Stimulated activated CD8-positive, alpha-beta memory T cell treated with anti-CD3 and anti-CD28 coated beads, Interleukin-15, amount 100 ng/mL, for 48 hours (primary cell): Measurements from ENCODE around the gene F5.

ENCODE experiments used
- DNase-seq, 2 donors: peaks; one replicate each; pipeline ENCODE4 v3.0.0-alpha.2; 2020; ENCODE audit warnings: low read depth in 2 of 2

Gene F5

DNA sequence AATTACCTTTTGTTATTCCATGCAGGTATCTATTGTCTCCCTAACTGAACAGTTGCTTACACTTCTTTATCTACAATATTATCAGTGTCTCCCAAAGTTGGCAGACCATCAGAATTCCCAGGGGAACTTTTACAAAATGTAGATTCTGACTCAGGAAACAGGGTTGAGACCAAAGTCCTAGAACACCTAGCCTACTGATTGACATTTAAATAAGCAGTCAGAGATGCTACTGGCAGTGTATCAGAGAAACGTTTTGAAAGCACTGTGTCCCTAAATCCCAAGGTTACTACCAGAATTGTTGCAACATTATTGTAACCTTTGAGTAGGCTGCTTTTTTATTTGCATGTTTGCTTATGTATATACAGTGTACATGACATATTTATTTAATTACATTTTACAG is 1.8 kb upstream of the F5 start:
- DNase-seq = no peak

GRCh38 chr1:169586067-169586394 is 250 bp downstream of the F5 start:
- no peak for DNase-seq

DNA sequence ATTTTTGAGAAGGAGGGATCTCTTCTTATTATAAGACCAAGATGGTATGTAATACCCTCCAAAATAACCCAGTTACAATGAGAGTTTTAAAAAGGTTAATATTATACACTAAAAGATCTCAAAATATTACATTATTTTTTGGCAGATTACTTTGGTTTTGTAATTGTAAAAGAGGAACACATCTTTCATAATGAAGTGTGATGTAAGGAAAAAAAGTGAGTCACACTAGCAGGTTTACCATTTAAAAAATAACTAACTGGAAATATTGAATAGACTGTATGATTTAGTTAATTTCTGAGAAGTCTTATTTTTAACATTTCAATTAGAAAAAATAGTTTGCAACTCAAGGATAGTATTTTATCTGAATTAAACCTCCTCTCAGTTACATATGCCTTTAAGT is 1.1 kb downstream of the F5 start:
- no peak for DNase-seq

DNA sequence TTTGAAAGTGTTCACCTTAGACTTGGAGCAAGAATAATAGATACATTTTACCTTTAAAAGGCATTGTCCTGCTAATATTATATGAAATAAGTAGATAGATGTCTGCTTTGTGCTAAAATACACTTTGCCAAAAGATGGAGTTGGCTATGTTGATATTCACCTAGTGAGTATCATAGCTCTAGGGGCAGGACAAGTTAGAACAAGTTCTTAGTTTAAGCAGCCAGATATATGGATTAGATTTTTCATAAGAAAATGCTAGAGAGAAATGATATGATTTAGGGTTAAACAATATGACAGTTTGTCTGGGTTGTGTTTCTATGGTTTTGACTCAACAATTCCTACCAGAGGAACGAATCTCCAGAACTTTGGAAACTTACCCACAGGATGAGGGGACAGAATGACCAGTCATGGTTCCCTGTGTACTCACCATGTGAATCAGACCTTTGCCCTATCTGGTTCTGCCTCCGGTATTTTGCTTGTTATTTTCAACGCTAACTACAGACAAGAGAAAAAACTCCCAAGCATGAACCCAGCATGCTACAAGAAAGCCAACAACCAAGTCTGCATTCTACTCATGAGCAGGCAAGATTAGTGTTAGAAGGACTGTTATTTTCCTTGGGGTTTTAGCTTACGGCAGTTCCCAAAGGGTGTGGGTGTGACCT is 1.7 kb downstream of the F5 start:
- DNase-seq = no peak

DNA sequence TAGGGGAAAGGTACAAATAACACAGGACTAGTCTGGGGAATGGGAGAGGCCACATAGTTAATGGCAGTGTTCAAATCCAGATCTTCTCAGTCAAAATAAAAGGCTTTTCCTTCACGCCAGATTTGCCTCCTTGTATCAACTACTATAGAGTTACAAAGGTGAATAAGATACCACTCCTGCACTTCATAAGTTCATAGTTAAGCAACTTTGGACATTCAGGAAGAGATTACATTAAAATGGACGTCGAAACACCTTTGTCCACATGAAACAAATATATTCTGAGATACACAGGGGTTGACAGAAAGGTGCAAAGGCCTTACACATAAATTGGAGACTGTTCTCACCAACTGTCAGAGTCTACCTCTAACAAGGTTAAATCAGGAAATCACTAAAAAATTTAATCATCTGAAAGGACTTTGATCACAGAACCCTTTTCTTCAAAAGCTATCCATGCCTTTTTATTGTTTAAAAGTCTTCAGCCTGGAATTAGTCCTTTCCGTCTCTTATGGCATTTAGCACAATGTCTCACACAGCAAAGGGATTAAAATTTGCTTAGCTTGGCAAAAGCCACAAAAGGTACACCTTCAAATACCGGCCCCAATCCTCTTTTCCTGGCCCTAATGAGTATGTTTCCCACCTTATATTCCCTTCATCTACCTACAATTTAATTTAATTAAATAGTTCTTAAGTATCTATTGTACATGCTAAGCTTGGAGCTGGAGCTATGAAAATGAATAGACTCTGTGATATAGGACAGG is 8.1 kb downstream of the F5 start:
- DNase-seq = no peak

GRCh38 chr1:169576935-169577331 is 9.3 kb downstream of the F5 start:
- DNase-seq = no peak

GRCh38 chr1:169576241-169576934 is 9.9 kb downstream of the F5 start:
- DNase-seq = no peak

- no peak for DNase-seq
These were observed 11.9 kb downstream of the F5 start for GRCh38 chr1:169574336-169574735.

DNA sequence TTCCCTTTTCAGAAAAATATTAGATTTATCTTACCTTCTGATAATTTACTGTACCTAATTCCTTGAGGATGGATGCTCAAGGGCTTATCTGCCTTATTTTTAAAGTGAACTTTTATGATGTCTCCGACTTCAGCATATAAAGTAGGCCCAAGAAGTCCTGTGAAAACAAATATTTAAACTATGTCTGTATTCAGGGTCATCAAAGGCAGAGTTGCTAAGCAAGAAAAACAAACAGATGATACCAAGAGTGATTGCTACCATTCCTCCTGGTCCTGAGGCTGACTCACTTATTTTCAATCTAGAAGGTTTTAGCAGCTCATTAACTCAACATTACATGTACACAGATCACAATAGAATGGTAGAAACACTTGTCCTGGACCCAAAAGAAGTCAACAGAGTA is 14.1 kb downstream of the F5 start:
- DNase-seq = no peak

GRCh38 chr1:169571450-169571849 is 14.8 kb downstream of the F5 start:
- DNase-seq = no peak

GRCh38 chr1:169570172-169570574 is 16.1 kb downstream of the F5 start:
- DNase-seq = no peak

DNA sequence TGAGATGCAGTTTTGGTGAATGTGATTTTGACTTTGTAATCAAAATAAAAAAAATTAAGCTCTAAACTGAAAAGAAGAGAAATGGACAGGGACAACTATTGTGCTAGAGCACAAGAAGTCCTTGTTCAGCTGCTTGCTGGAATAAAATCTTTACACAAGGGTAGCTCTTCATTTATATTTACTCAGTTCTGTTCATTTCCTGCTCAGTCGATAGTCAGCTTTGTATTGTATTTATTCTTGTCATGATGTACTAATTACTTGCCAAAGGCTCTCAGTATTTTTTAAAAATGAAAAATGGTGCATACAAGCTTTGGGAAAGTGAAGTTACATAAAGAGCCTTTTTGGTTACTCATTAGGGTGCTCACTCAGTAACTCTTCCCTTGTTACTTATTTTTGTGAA is 17.8 kb downstream of the F5 start:
- no peak for DNase-seq

DNA sequence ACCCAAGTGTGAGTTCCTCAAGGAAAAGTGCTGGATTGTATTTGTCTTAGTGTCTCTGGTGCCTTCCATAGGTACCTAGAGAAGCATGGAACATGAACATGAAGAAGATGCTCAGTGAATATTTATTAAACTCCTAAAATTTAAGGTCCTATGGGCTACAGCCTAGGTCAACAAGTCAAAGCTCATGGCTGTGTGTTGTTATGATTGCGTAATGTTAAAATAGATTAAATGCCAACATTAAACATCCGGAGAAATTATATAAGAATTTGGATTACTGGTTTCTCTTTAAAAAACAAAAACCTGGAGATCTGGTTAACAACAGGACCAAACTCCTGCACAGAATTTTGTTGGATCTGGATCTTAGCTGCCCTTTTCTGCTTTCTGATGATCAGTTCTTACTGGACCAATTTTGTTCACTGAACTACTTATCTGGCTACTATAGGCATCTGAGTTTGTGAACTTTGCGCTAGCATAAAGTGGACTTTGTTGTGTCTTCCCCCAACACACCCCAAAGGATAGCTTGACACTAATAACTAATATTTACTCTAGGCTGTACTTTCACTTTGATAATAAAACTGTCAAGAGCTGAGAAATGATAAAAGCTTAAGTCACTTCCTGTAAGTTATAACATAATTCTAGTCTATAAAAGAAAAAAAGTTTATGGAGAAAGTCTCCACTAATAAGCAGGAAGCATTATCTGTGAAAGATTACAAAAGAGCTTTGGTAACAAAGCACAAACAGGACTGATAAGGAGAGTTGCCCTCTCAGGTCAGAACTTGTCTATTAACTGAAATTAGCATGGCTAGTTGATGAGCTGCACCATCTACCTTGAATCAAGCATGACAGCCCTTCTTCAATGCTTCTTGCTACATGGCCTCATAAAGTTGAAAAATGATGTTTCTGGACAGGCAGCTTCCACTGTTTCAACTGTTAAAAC is 20.7 kb downstream of the F5 start:
- no peak for DNase-seq

GRCh38 chr1:169563650-169564049 is 22.6 kb downstream of the F5 start:
- DNase-seq = no peak

GRCh38 chr1:169563019-169563615 is 23.2 kb downstream of the F5 start:
- no peak for DNase-seq

DNA sequence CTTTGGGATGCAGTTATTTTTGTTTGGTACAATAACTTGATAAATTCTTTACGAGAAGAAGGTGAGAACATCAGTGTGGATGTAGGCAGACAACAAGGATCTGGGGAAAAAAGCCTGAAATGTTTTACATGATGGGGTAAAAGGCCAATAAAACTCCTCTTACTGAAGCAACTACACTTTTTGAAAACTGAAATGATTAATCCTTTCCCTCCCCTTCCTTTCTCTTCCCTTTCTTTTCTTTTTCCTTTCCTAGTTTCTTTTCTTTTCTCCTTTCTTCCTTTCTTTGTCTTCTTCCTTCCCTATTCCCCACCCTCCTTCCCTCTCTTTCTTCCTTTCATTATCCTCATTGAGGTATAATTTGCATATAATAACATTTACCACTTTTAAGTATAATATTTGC is 24.6 kb downstream of the F5 start:
- no peak for DNase-seq

DNA sequence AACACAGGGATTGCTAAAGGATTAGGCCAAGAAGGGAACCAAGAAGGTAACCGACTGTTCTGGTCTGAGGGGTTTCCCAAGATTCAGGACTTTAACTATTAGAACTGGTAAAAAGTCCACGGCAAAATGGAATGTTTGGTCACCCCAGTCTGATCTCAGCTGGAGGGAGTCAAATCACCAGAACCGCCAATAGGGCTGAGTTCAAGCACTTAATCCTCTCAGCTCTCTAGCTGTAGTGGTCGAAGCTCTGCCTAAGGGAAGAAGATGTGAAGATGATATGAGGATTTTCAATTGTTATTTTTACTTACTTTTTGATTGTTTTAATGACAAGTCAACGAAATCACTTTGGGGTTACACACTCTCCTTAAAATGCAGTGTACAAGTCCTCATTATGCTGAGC is 29.1 kb downstream of the F5 start:
- no peak for DNase-seq

DNA sequence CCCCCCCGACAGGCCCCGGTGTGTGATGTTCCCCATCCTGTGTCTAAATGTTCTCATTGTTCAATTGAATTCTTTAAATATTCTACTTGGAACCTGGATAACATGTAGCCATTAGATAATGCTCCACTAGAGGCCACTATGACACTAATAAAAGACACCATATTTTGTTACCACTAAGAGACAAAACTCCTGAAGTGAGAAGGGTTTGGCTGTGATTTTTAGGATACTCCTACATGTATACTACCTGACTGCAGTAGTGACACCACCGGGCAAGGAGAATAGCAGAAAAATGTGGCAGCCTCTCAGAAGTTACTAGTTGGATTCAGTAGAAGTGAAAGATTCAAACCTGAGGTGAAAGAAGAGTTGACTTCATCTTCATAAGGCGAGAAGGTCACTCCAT is 36.0 kb downstream of the F5 start:
- no peak for DNase-seq

- no peak for DNase-seq
These were observed 38.0 kb downstream of the F5 start for GRCh38 chr1:169548282-169548681.

DNA sequence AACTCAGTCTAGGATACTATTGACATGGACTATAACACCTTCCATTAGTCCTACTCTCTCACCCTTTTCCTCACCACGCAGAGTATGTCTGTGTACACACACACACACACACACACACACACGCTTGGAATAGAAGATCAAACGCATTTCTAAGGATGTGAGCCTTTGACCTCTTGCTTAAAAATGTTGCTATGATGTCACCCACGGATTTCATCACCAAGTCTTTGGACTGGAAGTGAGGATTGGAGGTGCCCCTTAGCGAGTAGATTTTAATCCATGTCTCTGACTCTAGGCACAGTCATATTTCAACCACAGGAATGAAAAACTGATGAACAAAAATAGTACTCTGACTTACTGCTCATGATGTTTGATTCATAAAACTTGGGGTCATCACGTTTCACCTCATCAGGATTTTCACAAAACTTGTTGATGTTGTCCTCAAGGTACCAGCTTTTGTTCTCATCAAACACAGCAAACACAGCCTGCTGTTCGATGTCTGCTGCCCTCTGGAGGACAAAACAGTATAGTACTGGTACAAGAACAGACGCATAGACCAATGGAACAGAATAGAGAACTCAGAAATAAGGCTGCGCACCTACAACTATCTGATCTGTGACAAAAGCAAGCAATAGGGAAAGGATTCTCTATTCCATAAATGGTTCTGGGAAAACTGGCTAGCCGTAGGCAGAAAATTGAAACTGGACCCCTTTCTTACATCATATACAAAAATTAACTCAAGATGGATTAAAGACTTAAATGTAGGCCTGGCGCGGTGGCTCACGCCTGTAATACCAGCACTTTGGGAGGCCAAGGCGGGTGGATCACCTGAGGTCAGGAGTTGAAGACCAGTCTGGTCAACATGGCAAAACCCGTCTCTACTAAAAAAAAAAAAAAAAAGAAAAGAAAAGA is 39.9 kb downstream of the F5 start:
- DNase-seq = peak in 1 of 2 donors; percentile 6

GRCh38 chr1:169545472-169545871 is 40.8 kb downstream of the F5 start:
- DNase-seq = no peak
